ENCODE measurements around the gene MEGF6. TPM values are rescaled to one million over a fixed set of nuclear protein-coding genes. Genes with fewer than 3 reads are reported as not detected.

MEGF6 gene
- polyA plus RNA-seq, 1 donor (not counting 4 experiments of a cell fraction or from before 2014, with no cell fraction given) = 0.24 TPM

- no peak overlapping the region for H3K9ac ChIP-seq (ENCODE audit: control insufficient read depth, extremely low read depth, insufficient read depth, low read length)
- H3K4me2 ChIP-seq (ENCODE audit: control insufficient read depth, extremely low read depth, insufficient read depth, low read depth, low read length) = no peak overlapping the region
- H3K9me1 ChIP-seq (ENCODE audit: control insufficient read depth, extremely low read depth, insufficient read depth, low read length) = no peaks in the 10 kb centered on the region
- H3K27me3 ChIP-seq (ENCODE audit: control insufficient read depth, extremely low read depth, insufficient read depth, low read length) = peaks cover 19% of the 10 kb centered on the region
- H3K27ac ChIP-seq (ENCODE audit: control insufficient read depth, insufficient read depth, low read length) = no peak overlapping the region
- FAIRE-seq (no peak), DNase-seq (ENCODE audit: low read depth, low spot score) (no peak)
- H3K79me2 ChIP-seq (ENCODE audit: control insufficient read depth, insufficient read depth, low read length) = no peaks in the 10 kb centered on the region
- H2AFZ ChIP-seq (ENCODE audit: control insufficient read depth, low read length) = no peak overlapping the region
- H3K4me1 ChIP-seq (ENCODE audit: control insufficient read depth, extremely low read depth, insufficient read depth, low read length) = peaks cover 7% of the 10 kb centered on the region
- H3K4me3 ChIP-seq (ENCODE audit: control insufficient read depth in 2 of 3, extremely low read depth in 1 of 3, insufficient read depth in 2 of 3, low read depth in 1 of 3, low read length in 3 of 3) = no peak overlapping the region
- TF ChIP-seq CTCF (optimal IDR thresholded peaks at IDR 0.05 in 1 of 3, IDR thresholded peaks at IDR 0.05 in 1 of 3, conservative IDR thresholded peaks at IDR 0.05 in 1 of 3; ENCODE audit: extremely low read depth in 1 of 3, insufficient read depth in 2 of 3, low read length in 3 of 3) (no peak), EZH2 (IDR thresholded peaks at IDR 0.05; ENCODE audit: low read length) (no peak)
- H4K20me1 ChIP-seq (ENCODE audit: control insufficient read depth, extremely low read depth, insufficient read depth, low read length) = no peaks in the 10 kb centered on the region
- dilution Hi-C loops (cut with MboI; ENCODE audit: extremely low pct_ligation_motif_present, low sequenced_read_pairs) = loop anchor here (25.0 kb wide), 1 partner anchor 88 kb away; the partner anchor contains the start of gene TPRG1L
- H3K36me3 ChIP-seq (ENCODE audit: control insufficient read depth in 2 of 2, extremely low read depth in 1 of 2, insufficient read depth in 2 of 2, low read length in 2 of 2) = no peaks in the 10 kb centered on the region
- no peaks in the 10 kb centered on the region for H3K9me3 ChIP-seq (ENCODE audit: control insufficient read depth, low read depth, low read length)
These were observed 62.4 kb downstream of the MEGF6 start for GRCh38 chr1:3548895-3549294.

- DNase-seq (ENCODE audit: low read depth, low spot score) (no peak), FAIRE-seq (no peak)
- Histone ChIP-seq H3K9me3 (ENCODE audit: control insufficient read depth, low read depth, low read length) (no peaks in the 10 kb centered on the region), H2AFZ (ENCODE audit: control insufficient read depth, low read length) (no peak overlapping the region), H3K27me3 (ENCODE audit: control insufficient read depth, extremely low read depth, insufficient read depth, low read length) (peaks cover 16% of the 10 kb centered on the region), H4K20me1 (ENCODE audit: control insufficient read depth, extremely low read depth, insufficient read depth, low read length) (no peaks in the 10 kb centered on the region), H3K9me1 (ENCODE audit: control insufficient read depth, extremely low read depth, insufficient read depth, low read length) (no peaks in the 10 kb centered on the region), H3K36me3 (ENCODE audit: control insufficient read depth in 2 of 2, extremely low read depth in 1 of 2, insufficient read depth in 2 of 2, low read length in 2 of 2) (no peaks in the 10 kb centered on the region), H3K4me2 (ENCODE audit: control insufficient read depth, extremely low read depth, insufficient read depth, low read depth, low read length) (no peak overlapping the region), H3K27ac (ENCODE audit: control insufficient read depth, insufficient read depth, low read length) (no peak overlapping the region), H3K9ac (ENCODE audit: control insufficient read depth, extremely low read depth, insufficient read depth, low read length) (no peak overlapping the region), H3K4me1 (ENCODE audit: control insufficient read depth, extremely low read depth, insufficient read depth, low read length) (peaks cover 3% of the 10 kb centered on the region), H3K79me2 (ENCODE audit: control insufficient read depth, insufficient read depth, low read length) (no peaks in the 10 kb centered on the region), H3K4me3 (ENCODE audit: control insufficient read depth in 2 of 3, extremely low read depth in 1 of 3, insufficient read depth in 2 of 3, low read depth in 1 of 3, low read length in 3 of 3) (no peak overlapping the region)
- dilution Hi-C loops (cut with MboI; ENCODE audit: extremely low pct_ligation_motif_present, low sequenced_read_pairs) = loop anchor here (25.0 kb wide), 1 partner anchor 89 kb away; the partner anchor contains the start of gene TPRG1L
- TF ChIP-seq CTCF (optimal IDR thresholded peaks at IDR 0.05 in 1 of 3, IDR thresholded peaks at IDR 0.05 in 1 of 3, conservative IDR thresholded peaks at IDR 0.05 in 1 of 3; ENCODE audit: extremely low read depth in 1 of 3, insufficient read depth in 2 of 3, low read length in 3 of 3) = no peak
- no peak for TF ChIP-seq EZH2 (IDR thresholded peaks at IDR 0.05; ENCODE audit: low read length)
These were observed 63.0 kb downstream of the MEGF6 start for GRCh38 chr1:3548156-3548893.
